H9 (cell line): ENCODE measurements around the gene TMEM198. TPM values are rescaled to one million over a fixed set of nuclear protein-coding genes. Genes with fewer than 3 reads are reported as not detected.

ENCODE experiments used
- DNase-seq: peaks from one replicate; pipeline ENCODE4 v3.0.0-alpha.2; 2017
- H2AFZ ChIP-seq: one replicate; pipeline ENCODE4 v1.6.1; 2013; ENCODE audit warnings: mild to moderate bottlenecking, low read length, control low read depth, moderate library complexity
- H2AK5ac ChIP-seq: 2 replicates; pipeline ENCODE4 v1.6.1; 2013; ENCODE audit warnings: low read length, control low read depth, mixed read lengths; ENCODE audit not compliant: insufficient read length
- H2BK120ac ChIP-seq: one replicate; pipeline ENCODE4 v1.6.1; 2013; ENCODE audit warnings: low read depth, mild to moderate bottlenecking, low read length, control low read depth, inconsistent platforms; ENCODE audit not compliant: poor library complexity, severe bottlenecking
- H2BK12ac ChIP-seq: 2 replicates; pipeline ENCODE4 v1.6.1; 2013; ENCODE audit warnings: low read length, control low read depth, mixed read lengths, low read depth; ENCODE audit not compliant: insufficient read length
- H2BK15ac ChIP-seq: 2 replicates; pipeline ENCODE4 v1.6.1; 2013; ENCODE audit warnings: low read depth, low read length, control low read depth
- H2BK20ac ChIP-seq: one replicate; pipeline ENCODE4 v1.6.1; 2013; ENCODE audit warnings: low read depth, mild to moderate bottlenecking, low read length, control low read depth, inconsistent platforms; ENCODE audit not compliant: poor library complexity, severe bottlenecking
- H2BK5ac ChIP-seq: 2 replicates; pipeline ENCODE4 v1.6.1; 2013; ENCODE audit warnings: low read length, control low read depth, mixed read lengths; ENCODE audit not compliant: insufficient read length
- H3K14ac ChIP-seq: 2 replicates; pipeline ENCODE4 v1.6.1; 2013; ENCODE audit warnings: low read length, control low read depth; ENCODE audit not compliant: insufficient read depth
- H3K18ac ChIP-seq: 2 replicates; pipeline ENCODE4 v1.6.1; 2013; ENCODE audit warnings: low read depth, mild to moderate bottlenecking, mixed read lengths, low read length, control low read depth; ENCODE audit not compliant: insufficient read length
- H3K23ac ChIP-seq: 2 replicates; pipeline ENCODE4 v1.6.1; 2013; ENCODE audit warnings: low read length, control low read depth, mixed read lengths, low read depth; ENCODE audit not compliant: insufficient read length
- H3K23me2 ChIP-seq: 2 replicates; pipeline ENCODE4 v1.6.1; 2013; ENCODE audit warnings: low read depth, mild to moderate bottlenecking, mixed read lengths, low read length, control low read depth; ENCODE audit not compliant: insufficient read length, poor library complexity, severe bottlenecking
- H3K27ac ChIP-seq: 2 replicates; pipeline ENCODE4 v1.5.1; 2013; ENCODE audit warnings: low read length, control low read depth, mixed read lengths, low read depth; ENCODE audit not compliant: insufficient read length
- H3K27me3 ChIP-seq: 2 replicates; pipeline ENCODE4 v1.6.1; 2013; ENCODE audit warnings: low read length, control low read depth, inconsistent platforms; ENCODE audit not compliant: insufficient read depth
- H3K4ac ChIP-seq: 2 replicates; pipeline ENCODE4 v1.6.1; 2013; ENCODE audit warnings: low read depth, mild to moderate bottlenecking, control low read depth, inconsistent platforms, low read length, moderate library complexity
- H3K4me1 ChIP-seq: 2 replicates; pipeline ENCODE4 v1.6.1; 2013; ENCODE audit warnings: low read length, control low read depth, inconsistent platforms; ENCODE audit not compliant: insufficient read depth
- H3K4me2 ChIP-seq: 2 replicates; pipeline ENCODE4 v1.6.1; 2013; ENCODE audit warnings: low read length, control low read depth, mixed read lengths; ENCODE audit not compliant: insufficient read length, insufficient read depth
- H3K56ac ChIP-seq: 2 replicates; pipeline ENCODE4 v1.6.1; 2013; ENCODE audit warnings: low read depth, mild to moderate bottlenecking, mixed read lengths, low read length, control low read depth; ENCODE audit not compliant: insufficient read length
- H3K79me1 ChIP-seq: 2 replicates; pipeline ENCODE4 v1.6.1; 2013; ENCODE audit warnings: low read depth, mild to moderate bottlenecking, moderate library complexity, low read length, control low read depth, inconsistent platforms; ENCODE audit not compliant: insufficient read depth, poor library complexity, severe bottlenecking
- H3K79me2 ChIP-seq: 2 replicates; pipeline ENCODE4 v1.6.1; 2013; ENCODE audit warnings: low read length, control low read depth, inconsistent platforms; ENCODE audit not compliant: insufficient read depth
- H3K9ac ChIP-seq: 2 replicates; pipeline ENCODE4 v1.6.1; 2013; ENCODE audit warnings: low read length, control low read depth, mixed read lengths; ENCODE audit not compliant: insufficient read length; ENCODE audit errors: extremely low read depth
- H3K9me3 ChIP-seq: one replicate; pipeline ENCODE4 v1.6.1; 2013; ENCODE audit warnings: low read depth, low read length, inconsistent platforms; ENCODE audit not compliant: control insufficient read depth
- H3T11ph ChIP-seq: one replicate; pipeline ENCODE4 v1.6.1; 2013; ENCODE audit warnings: mild to moderate bottlenecking, low read length, control low read depth, inconsistent platforms
- H4K20me1 ChIP-seq: one replicate; pipeline ENCODE4 v1.6.1; 2013; ENCODE audit not compliant: control insufficient read depth, insufficient read length, insufficient read depth
- H4K5ac ChIP-seq: 2 replicates; pipeline ENCODE4 v1.6.1; 2013; ENCODE audit warnings: low read depth, mild to moderate bottlenecking, mixed read lengths, low read length, control low read depth; ENCODE audit not compliant: insufficient read length
- H4K8ac ChIP-seq: replicated peaks from 2 replicates; pipeline ENCODE4 v1.6.1; 2013; ENCODE audit warnings: low read length, control low read depth, mixed read lengths, low read depth; ENCODE audit not compliant: insufficient read length
- H4K91ac ChIP-seq: 2 replicates; pipeline ENCODE4 v1.6.1; 2013; ENCODE audit warnings: low read depth, mild to moderate bottlenecking, moderate library complexity, mixed read lengths, low read length, control low read depth; ENCODE audit not compliant: insufficient read length
- H3K27ac Mint-ChIP-seq, 3 experiments: 2 replicates in 2 of 3; 3 replicates in 1 of 3; pipeline ENCODE4 v1.8.0; 2020 to 2021; ENCODE audit warnings: mixed read lengths in 3 of 3, mild to moderate bottlenecking in 1 of 3, moderate library complexity in 1 of 3
- H3K27me3 Mint-ChIP-seq: 2 replicates; pipeline ENCODE4 v1.8.0; 2021; ENCODE audit warnings: low read depth, mild to moderate bottlenecking, moderate library complexity, mixed read lengths
- H3K36me3 Mint-ChIP-seq, 3 experiments: 2 replicates in 2 of 3; 3 replicates in 1 of 3; pipeline ENCODE4 v1.8.0; 2020 to 2021; ENCODE audit warnings: low read depth in 3 of 3, mixed read lengths in 3 of 3; ENCODE audit not compliant: insufficient read depth in 1 of 3
- H3K4me1 Mint-ChIP-seq, 2 experiments: 2 replicates each; pipeline ENCODE4 v1.8.0; 2020; ENCODE audit warnings: mixed read lengths in 2 of 2
- H3K4me3 Mint-ChIP-seq, 2 experiments: 2 replicates in 1 of 2; 3 replicates in 1 of 2; pipeline ENCODE4 v1.8.0; 2020 to 2021; ENCODE audit warnings: mild to moderate bottlenecking in 2 of 2, mixed read lengths in 2 of 2, moderate library complexity in 1 of 2
- H3K9me3 Mint-ChIP-seq, 2 experiments: 2 replicates in 1 of 2; 3 replicates in 1 of 2; pipeline ENCODE4 v1.8.0; 2020; ENCODE audit warnings: mild to moderate bottlenecking in 2 of 2, mixed read lengths in 2 of 2, moderate library complexity in 1 of 2
- CTCF ChIP-seq: fragments of 200-600 bp; sonication (generic); conservative IDR thresholded peaks from 3 replicates; pipeline ENCODE4 v1.8.0; 2021; ENCODE audit warnings: antibody characterized with exemption, mild to moderate bottlenecking
- WGBS: extraction: QIAGEN DNeasy Blood & Tissue Kit; methylation state at CpG from one replicate; pipeline ENCODE4 v1.1.7; 2013; ENCODE audit warnings: missing lambda C conversion rate, low lambda C conversion rate, mixed read lengths; ENCODE audit not compliant: insufficient read length; ENCODE audit errors: extremely low coverage; 5-methylcytosine and 5-hydroxymethylcytosine counted together
- total RNA-seq: library from RNA; stranded (reverse); gene quantifications from 2 replicates; pipeline ENCODE4 v1.2.1, GENCODE V29; 2021

TMEM198 gene
- total RNA-seq, 1 experiment from 2014 or later = 7.7 TPM

DNA sequence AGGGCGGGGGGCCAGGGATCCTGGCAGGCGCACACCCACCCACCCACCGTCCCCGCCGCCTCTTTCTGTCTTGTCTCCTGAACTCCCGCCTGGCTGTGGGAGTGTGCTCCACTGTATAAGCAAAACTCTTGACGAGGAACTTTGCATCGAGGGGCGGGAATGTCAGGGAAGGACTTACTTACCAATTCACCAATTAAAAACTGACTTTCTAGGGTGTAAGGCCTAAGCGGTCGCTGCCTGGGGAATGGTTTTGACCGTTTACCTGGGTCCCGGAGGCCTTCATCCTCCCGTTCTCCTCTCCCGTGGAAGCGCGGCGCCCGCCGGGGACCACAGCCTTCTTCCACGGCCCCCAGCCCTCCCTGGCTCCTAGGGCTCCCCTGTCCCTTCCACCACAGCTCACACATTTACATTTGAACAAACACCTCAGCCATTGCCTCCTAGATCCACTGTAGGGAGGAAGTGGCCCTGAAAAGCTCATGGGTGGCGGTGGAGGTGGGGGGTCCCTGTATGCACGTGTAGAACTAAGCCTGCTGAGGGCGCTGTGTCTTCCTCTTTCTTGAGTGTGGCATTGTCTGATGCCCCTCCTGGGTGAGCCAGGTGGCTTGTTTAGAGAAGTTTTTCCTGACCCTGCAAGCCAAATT lies 20.7 kb upstream of the TMEM198 start:
- no peak overlapping the region for H2BK12ac ChIP-seq
- no peaks in the 10 kb centered on the region for H3K9me3 ChIP-seq
- no peak overlapping the region for H3K27ac ChIP-seq
- peak; percentile 76 for DNase-seq
- no CpG with 5 or more reads among the region's 24 CpGs for WGBS
- no peak overlapping the region for H3K4ac ChIP-seq
- peaks cover 7% of the 10 kb centered on the region; the same call in 1 of the 2 replicates for H3K4me1 ChIP-seq
- no peak overlapping the region for H2AK5ac ChIP-seq
- Mint-ChIP-seq H3K27me3 (peaks cover 49% of the 10 kb centered on the region), H3K27ac (no peak overlapping the region), H3K4me1 (peaks cover 51 to 69% of the 10 kb centered on the region in 2 experiments), H3K36me3 (no peaks in the 10 kb centered on the region), H3K9me3 (no peaks in the 10 kb centered on the region), H3K4me3 (peak overlapping the region; percentile 50 to 76)
- no peak overlapping the region for H2BK20ac ChIP-seq
- no peak overlapping the region for H2BK5ac ChIP-seq
- H3K18ac ChIP-seq = no peak overlapping the region
- no peak overlapping the region for H2BK120ac ChIP-seq
- peaks cover 4% of the 10 kb centered on the region for H3K23me2 ChIP-seq
- no peak overlapping the region for H2BK15ac ChIP-seq
- H4K8ac ChIP-seq = no peak overlapping the region
- no peaks in the 10 kb centered on the region for H4K20me1 ChIP-seq
- no peak overlapping the region for H4K5ac ChIP-seq
- no peaks in the 10 kb centered on the region for H3K79me2 ChIP-seq
- H3K9ac ChIP-seq = no peak overlapping the region
- no peak overlapping the region for H3T11ph ChIP-seq
- H4K91ac ChIP-seq = no peak overlapping the region
- peaks cover under 1% of the 10 kb centered on the region; the same call in 1 of the 2 replicates for H3K27me3 ChIP-seq
- no peak overlapping the region for H3K23ac ChIP-seq
- H3K14ac ChIP-seq = no peak overlapping the region
- no peak overlapping the region for H3K56ac ChIP-seq
- peak; percentile 69 for TF ChIP-seq CTCF
- no peaks in the 10 kb centered on the region for H3K79me1 ChIP-seq
- no peak overlapping the region for H2AFZ ChIP-seq
- H3K4me2 ChIP-seq = peak overlapping the region; percentile 44
